HUDEP-2 (cell line): ENCODE measurements around the gene USP49.

ENCODE experiments used
- DNase-seq, 76 experiments: peaks; one replicate each; lab custom pipeline; 2025; ENCODE audit not compliant: unreplicated experiment in 76 of 76; lab: John Stamatoyannopoulos, UW

USP49 gene

GRCh38 chr6:41878246-41878645, 16.9 kb downstream of the USP49 start:
- DNase-seq = no peak

GRCh38 chr6:41877051-41877680, 18.0 kb downstream of the USP49 start:
- DNase-seq = no peak

GRCh38 chr6:41874741-41875140, 20.4 kb downstream of the USP49 start:
- DNase-seq = no peak

GRCh38 chr6:41872147-41872546, 23.0 kb downstream of the USP49 start:
- DNase-seq = no peak

GRCh38 chr6:41871691-41872090, 23.5 kb downstream of the USP49 start:
- DNase-seq = no peak

- no peak for DNase-seq
Observed at GRCh38 chr6:41859356-41859755, 35.8 kb downstream of the USP49 start.

- no peak for DNase-seq
Observed at GRCh38 chr6:41858703-41859102, 36.5 kb downstream of the USP49 start.

GRCh38 chr6:41850861-41851260, 44.3 kb downstream of the USP49 start:
- no peak for DNase-seq

GRCh38 chr6:41846666-41847237, 48.4 kb downstream of the USP49 start:
- DNase-seq = peak in 73 of 76 experiments; percentile 28 to 97 (median 77)

- no peak for DNase-seq
Observed at GRCh38 chr6:41843178-41843577, 52.0 kb downstream of the USP49 start.

- DNase-seq = no peak
Observed at GRCh38 chr6:41840326-41840725, 54.8 kb downstream of the USP49 start.

- no peak for DNase-seq
Observed at GRCh38 chr6:41836660-41837052, 58.5 kb downstream of the USP49 start.

- DNase-seq = no peak
Observed at GRCh38 chr6:41836022-41836659, 59.0 kb downstream of the USP49 start.

GRCh38 chr6:41832263-41832662, 62.9 kb downstream of the USP49 start:
- no peak for DNase-seq

- no peak for DNase-seq
Observed at GRCh38 chr6:41826343-41827022, 68.7 kb downstream of the USP49 start.

- DNase-seq = no peak
Observed at GRCh38 chr6:41824571-41825569, 70.3 kb downstream of the USP49 start.

- DNase-seq = no peak
Observed at GRCh38 chr6:41823178-41823577, 72.0 kb downstream of the USP49 start.

- no peak for DNase-seq
Observed at GRCh38 chr6:41822021-41822420, 73.2 kb downstream of the USP49 start.

GRCh38 chr6:41821266-41821665, 73.9 kb downstream of the USP49 start:
- no peak for DNase-seq

GRCh38 chr6:41818271-41819054, 76.7 kb downstream of the USP49 start:
- peak in 17 of 76 experiments; percentile 6 to 63 (median 29) for DNase-seq
